GM12892 (cell line): Measurements from ENCODE around the gene SPATA33.

Experiments
- POLR2A ChIP-seq: IDR thresholded peaks from 2 replicates; pipeline ENCODE4 v1.6.1; 2011; ENCODE audit warnings: low read depth, low read length, control low read depth
- POLR2AphosphoS5 ChIP-seq: IDR thresholded peaks from 2 replicates; pipeline ENCODE4 v1.6.1; 2011; ENCODE audit warnings: low read depth, low read length, control low read depth

DNA sequence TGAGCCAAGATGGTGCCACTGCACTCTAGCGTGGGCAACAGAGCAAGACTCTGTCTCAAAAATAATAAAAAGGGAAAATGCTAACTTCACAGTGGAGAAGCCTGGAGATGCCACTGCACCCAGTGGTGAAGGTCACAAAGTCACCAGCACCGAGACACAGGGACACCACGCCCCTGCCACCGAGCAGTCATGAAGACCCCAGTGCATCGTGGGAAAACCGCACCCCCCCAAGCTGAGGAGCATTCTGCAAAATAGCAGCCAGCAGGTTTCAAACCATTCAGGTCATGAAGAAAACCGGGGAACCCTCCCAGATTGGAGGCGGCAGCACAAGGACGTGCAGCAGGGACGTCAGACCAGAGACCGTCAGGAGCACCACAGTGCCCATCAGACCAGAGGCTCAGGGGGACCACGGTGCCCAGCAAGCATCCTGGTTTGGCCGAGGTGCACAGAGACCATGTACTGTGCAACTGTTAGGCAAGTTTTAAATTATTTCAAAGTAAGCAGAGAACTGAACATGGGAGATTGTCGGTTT lies 13.8 kb upstream of the SPATA33 start:
- no peak; the same call in 1 of the 2 replicates for TF ChIP-seq POLR2AphosphoS5
- TF ChIP-seq POLR2A = no peak
